Measurements from ENCODE around the gene ZNF385A.

Gene ZNF385A

GRCh38 chr12:54397157-54397556, 12.6 kb upstream of the ZNF385A start:
- Histone ChIP-seq H3K4me3 (ENCODE audit: low read depth, low read length) (no peak overlapping the region), H3K36me3 (peaks cover 42% of the 10 kb centered on the region), H3K9me3 (ENCODE audit: severe bottlenecking) (no peaks in the 10 kb centered on the region), H3K27ac (no peak overlapping the region), H3K27me3 (ENCODE audit: insufficient read depth, low read depth, severe bottlenecking) (no peaks in the 10 kb centered on the region)
- no peak for DNase-seq
- TF ChIP-seq CTCF (IDR thresholded peaks at IDR 0.05; ENCODE audit: low read depth, low read length) = no peak

GRCh38 chr12:54395545-54395944, 11.0 kb upstream of the ZNF385A start:
- no peak overlapping the region for H3K27ac ChIP-seq
- H3K4me3 ChIP-seq (ENCODE audit: low read depth, low read length) = no peak overlapping the region
- no peaks in the 10 kb centered on the region for H3K27me3 ChIP-seq (ENCODE audit: insufficient read depth, low read depth, severe bottlenecking)
- no peaks in the 10 kb centered on the region for H3K9me3 ChIP-seq (ENCODE audit: severe bottlenecking)
- no peak for DNase-seq
- TF ChIP-seq CTCF (IDR thresholded peaks at IDR 0.05; ENCODE audit: low read depth, low read length) = no peak
- H3K36me3 ChIP-seq = peaks cover 37% of the 10 kb centered on the region

- TF ChIP-seq CTCF (IDR thresholded peaks at IDR 0.05; ENCODE audit: low read depth, low read length) = no peak
- H3K36me3 ChIP-seq = peaks cover 34% of the 10 kb centered on the region
- no peaks in the 10 kb centered on the region for H3K27me3 ChIP-seq (ENCODE audit: insufficient read depth, low read depth, severe bottlenecking)
- no peak overlapping the region for H3K27ac ChIP-seq
- DNase-seq = no peak
- H3K9me3 ChIP-seq (ENCODE audit: severe bottlenecking) = no peaks in the 10 kb centered on the region
- no peak overlapping the region for H3K4me3 ChIP-seq (ENCODE audit: low read depth, low read length)
Observed at GRCh38 chr12:54394986-54395385, 10.5 kb upstream of the ZNF385A start.

GRCh38 chr12:54394281-54394719, 9.8 kb upstream of the ZNF385A start:
- H3K27ac ChIP-seq = peak overlapping the region; percentile 99
- peak; percentile 82 for DNase-seq
- no peak overlapping the region for H3K4me3 ChIP-seq (ENCODE audit: low read depth, low read length)
- TF ChIP-seq CTCF (IDR thresholded peaks at IDR 0.05; ENCODE audit: low read depth, low read length) = peak; percentile 65
- no peaks in the 10 kb centered on the region for H3K9me3 ChIP-seq (ENCODE audit: severe bottlenecking)
- no peaks in the 10 kb centered on the region for H3K27me3 ChIP-seq (ENCODE audit: insufficient read depth, low read depth, severe bottlenecking)
- H3K36me3 ChIP-seq = peaks cover 37% of the 10 kb centered on the region

GRCh38 chr12:54393743-54394142, 9.2 kb upstream of the ZNF385A start:
- H3K27me3 ChIP-seq (ENCODE audit: insufficient read depth, low read depth, severe bottlenecking) = no peaks in the 10 kb centered on the region
- DNase-seq = no peak

More at GRCh38 chr12:54393743-54394142, 9.2 kb upstream of the ZNF385A start:
- Histone ChIP-seq H3K27ac (peak overlapping the region; percentile 99), H3K4me3 (ENCODE audit: low read depth, low read length) (peak overlapping the region; percentile 1; the same call in 1 of the 2 replicates), H3K9me3 (ENCODE audit: severe bottlenecking) (no peaks in the 10 kb centered on the region), H3K36me3 (peaks cover 32% of the 10 kb centered on the region)
- TF ChIP-seq CTCF (IDR thresholded peaks at IDR 0.05; ENCODE audit: low read depth, low read length) = no peak

Data from WERI-Rb-1 (cell line).